ENCODE results near the gene FXYD1.

FXYD1 gene

DNA sequence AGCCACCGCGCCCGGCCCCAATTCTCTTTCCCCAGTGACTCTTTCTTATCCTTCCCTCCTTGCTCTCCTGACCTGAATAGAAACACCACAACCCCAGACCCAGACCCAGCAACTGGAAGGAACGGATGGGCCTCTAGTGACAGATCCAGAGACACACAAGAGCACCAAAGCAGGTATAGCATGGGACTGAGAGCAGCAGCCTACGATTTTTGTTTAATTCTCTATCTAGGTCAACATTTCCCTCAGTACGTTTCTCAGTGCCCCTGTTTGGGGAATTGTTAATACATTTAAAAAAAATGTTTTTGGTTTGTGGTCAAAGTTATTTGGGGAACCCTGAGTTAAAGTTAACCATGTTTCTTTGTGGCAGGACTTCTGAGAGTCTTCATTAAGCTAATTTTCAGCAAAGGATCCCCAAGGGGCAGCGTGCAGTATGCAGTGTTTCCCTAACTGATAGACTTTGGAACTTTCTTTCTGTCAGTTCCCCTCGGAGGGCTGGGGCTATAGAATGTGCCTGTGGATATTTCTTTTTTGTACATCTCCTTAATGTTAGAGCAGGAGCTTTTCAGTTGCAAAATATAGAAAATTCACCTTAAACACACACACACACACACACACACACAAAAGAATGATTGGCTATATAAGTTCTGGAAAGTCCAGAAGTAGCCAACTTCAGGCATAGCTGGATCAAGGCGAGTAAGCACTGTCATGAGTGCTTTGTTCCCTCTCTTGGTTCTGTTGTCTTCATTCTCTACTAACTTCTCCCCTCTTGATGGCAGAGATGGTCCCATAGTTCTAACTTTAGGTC lies 22.2 kb downstream of the FXYD1 start:
- FAIRE-seq, result no peak

DNA sequence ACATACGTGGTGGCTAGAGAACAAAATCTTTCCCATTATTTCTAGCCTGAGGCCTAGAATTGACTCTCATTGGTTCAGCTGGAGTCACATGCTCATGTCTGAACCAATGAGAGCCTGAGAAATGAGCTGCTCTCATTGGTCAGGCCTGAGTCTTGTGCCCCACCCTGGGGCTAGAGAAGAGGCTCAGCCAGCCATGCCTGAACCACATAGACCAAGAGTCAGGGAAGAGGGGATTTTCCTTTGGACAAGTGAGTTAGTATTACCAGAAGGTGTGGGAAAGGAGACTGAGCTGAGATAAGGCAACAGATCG lies 22.8 kb downstream of the FXYD1 start:
- FAIRE-seq, result no peak
- no peak for DNase-seq (ENCODE audit: insufficient read length, low spot score)
- TF ChIP-seq TAF1 (IDR thresholded peaks at IDR 0.05; ENCODE audit: low read depth, low read length), result no peak
- no peak for TF ChIP-seq SPI1 (IDR thresholded peaks at IDR 0.05; ENCODE audit: low read depth, low read length)
- TF ChIP-seq POLR2A (IDR thresholded peaks at IDR 0.05; ENCODE audit: low read depth, low read length), result no peak
- no peak for TF ChIP-seq POU2F2 (IDR thresholded peaks at IDR 0.05; ENCODE audit: low read depth, low read length)
- no peak for TF ChIP-seq PAX5 (IDR thresholded peaks at IDR 0.05; ENCODE audit: insufficient read depth, low read length, severe bottlenecking)
- no peak for TF ChIP-seq POLR2AphosphoS5 (IDR thresholded peaks at IDR 0.05; ENCODE audit: low read depth, low read length)

More for the DNA sequence above, 22.2 kb downstream of the FXYD1 start:
- TF ChIP-seq POU2F2 (IDR thresholded peaks at IDR 0.05; ENCODE audit: low read depth, low read length), result no peak
- TF ChIP-seq TAF1 (IDR thresholded peaks at IDR 0.05; ENCODE audit: low read depth, low read length), result no peak
- TF ChIP-seq POLR2A (IDR thresholded peaks at IDR 0.05; ENCODE audit: low read depth, low read length), result no peak
- no peak for TF ChIP-seq POLR2AphosphoS5 (IDR thresholded peaks at IDR 0.05; ENCODE audit: low read depth, low read length)
- no peak for TF ChIP-seq SPI1 (IDR thresholded peaks at IDR 0.05; ENCODE audit: low read depth, low read length)
- TF ChIP-seq PAX5 (IDR thresholded peaks at IDR 0.05; ENCODE audit: insufficient read depth, low read length, severe bottlenecking), result no peak
- no peak for DNase-seq (ENCODE audit: insufficient read length, low spot score)

DNA sequence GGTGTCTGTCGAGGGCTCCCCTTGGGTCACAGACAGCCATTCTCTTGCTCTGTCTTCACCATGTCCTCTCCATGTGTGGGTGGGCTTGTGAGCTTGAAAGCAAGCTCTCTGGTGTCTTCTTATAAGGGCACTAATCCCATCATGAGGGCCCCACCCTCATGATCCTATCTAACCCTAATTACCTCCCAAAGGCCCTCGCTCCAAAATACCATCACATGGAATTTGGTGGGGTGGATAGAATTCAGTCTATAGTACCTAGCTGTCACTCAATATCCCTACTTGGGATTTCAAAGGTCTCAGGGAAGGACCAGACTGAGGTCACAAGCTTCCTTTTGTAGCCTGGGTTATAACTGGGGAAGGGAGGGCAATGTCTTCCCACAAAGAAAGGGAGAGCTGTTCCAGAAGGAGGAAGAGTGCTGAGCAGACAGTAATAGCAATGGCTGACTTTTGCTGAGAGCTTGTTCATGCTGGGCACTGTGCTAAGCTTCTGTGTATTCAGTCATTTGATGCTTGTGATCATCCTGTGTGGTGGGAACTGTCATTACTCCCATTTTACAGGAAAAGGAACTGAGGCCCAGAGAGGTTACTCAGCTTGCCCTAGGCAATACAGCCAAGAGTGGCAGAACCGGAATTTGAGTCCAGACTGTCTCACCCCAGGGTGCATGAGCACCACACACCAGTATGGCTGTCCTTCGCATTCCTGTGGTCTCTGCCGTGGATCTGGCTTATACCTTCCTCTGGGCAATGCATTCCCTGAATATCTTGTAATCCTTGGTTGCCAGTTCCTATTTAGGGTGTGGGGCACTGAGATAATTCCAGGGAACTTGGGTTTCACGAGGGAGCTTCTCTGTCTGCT lies 24.1 kb downstream of the FXYD1 start:
- TF ChIP-seq PAX5 (IDR thresholded peaks at IDR 0.05; ENCODE audit: insufficient read depth, low read length, severe bottlenecking), result no peak
- no peak for TF ChIP-seq TAF1 (IDR thresholded peaks at IDR 0.05; ENCODE audit: low read depth, low read length)
- TF ChIP-seq POLR2A (IDR thresholded peaks at IDR 0.05; ENCODE audit: low read depth, low read length), result no peak
- TF ChIP-seq POU2F2 (IDR thresholded peaks at IDR 0.05; ENCODE audit: low read depth, low read length), result no peak
- no peak for TF ChIP-seq SPI1 (IDR thresholded peaks at IDR 0.05; ENCODE audit: low read depth, low read length)
- no peak for TF ChIP-seq POLR2AphosphoS5 (IDR thresholded peaks at IDR 0.05; ENCODE audit: low read depth, low read length)
- DNase-seq (ENCODE audit: insufficient read length, low spot score) (no peak), FAIRE-seq (no peak)

DNA sequence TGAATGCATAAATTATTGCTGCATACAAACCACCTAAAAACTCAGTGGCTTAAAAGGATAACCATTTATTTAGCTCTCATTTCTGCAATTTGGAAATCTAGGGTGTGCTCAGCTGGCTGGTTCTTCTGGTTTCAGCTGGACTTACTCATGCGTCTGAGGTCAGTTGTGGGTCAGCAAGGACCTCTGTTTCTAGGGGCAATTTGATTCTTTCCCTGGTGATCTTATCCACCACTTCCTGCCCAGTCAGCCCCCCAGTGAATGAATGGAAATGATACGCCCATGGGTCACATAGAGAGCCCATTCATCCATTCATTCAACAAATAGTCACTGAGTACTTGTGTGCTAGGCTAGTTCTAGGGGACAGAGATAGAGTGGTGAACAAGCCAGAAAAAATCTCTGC lies 25.8 kb downstream of the FXYD1 start:
- FAIRE-seq, result no peak
- no peak for DNase-seq (ENCODE audit: insufficient read length, low spot score)
- TF ChIP-seq POLR2A (IDR thresholded peaks at IDR 0.05; ENCODE audit: low read depth, low read length), result no peak
- TF ChIP-seq POLR2AphosphoS5 (IDR thresholded peaks at IDR 0.05; ENCODE audit: low read depth, low read length), result no peak
- TF ChIP-seq PAX5 (IDR thresholded peaks at IDR 0.05; ENCODE audit: insufficient read depth, low read length, severe bottlenecking), result no peak
- TF ChIP-seq POU2F2 (IDR thresholded peaks at IDR 0.05; ENCODE audit: low read depth, low read length), result no peak
- no peak for TF ChIP-seq SPI1 (IDR thresholded peaks at IDR 0.05; ENCODE audit: low read depth, low read length)
- no peak for TF ChIP-seq TAF1 (IDR thresholded peaks at IDR 0.05; ENCODE audit: low read depth, low read length)

DNA sequence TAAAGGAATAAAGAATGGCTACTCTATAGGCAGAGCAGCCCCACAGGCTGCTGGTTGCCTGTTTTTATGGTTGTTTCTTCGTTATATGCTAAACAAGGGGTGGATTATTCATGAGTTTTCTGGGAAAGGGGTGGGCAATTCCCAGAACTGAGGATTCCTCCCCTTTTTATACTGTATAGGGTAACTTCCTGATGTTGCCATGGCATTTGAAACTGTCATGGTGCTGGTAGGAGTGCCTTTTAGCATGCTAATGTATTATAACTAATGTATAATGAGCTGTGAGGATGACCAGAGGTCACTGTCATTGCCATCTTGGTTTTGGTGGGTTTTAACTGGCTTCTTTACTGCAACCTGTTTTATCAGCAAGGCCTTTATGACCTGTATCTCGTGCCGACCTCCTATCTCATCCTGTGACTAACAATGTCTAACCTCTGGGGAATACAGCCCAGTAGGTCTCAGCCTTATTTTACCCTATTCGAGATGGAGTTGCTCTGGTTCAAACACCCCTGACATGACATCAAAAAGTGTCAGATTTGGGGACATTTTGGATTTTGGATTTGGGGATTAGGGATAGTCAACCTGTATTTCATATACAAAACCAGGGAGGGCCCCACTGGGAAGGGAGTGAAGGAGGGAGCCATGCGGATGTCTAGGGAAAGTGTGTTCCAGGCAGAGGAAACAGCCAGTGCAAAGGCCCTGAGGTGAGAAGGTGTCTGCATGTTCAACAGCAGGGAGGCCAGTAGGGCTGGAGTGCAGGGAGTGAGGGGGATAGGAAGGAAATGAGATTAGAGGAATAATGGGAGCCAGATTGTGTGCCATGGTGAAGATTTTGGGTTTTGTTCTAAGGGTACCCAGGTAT lies 26.8 kb downstream of the FXYD1 start:
- TF ChIP-seq POU2F2 (IDR thresholded peaks at IDR 0.05; ENCODE audit: low read depth, low read length) (no peak), TAF1 (IDR thresholded peaks at IDR 0.05; ENCODE audit: low read depth, low read length) (no peak), PAX5 (IDR thresholded peaks at IDR 0.05; ENCODE audit: insufficient read depth, low read length, severe bottlenecking) (no peak), POLR2AphosphoS5 (IDR thresholded peaks at IDR 0.05; ENCODE audit: low read depth, low read length) (no peak), SPI1 (IDR thresholded peaks at IDR 0.05; ENCODE audit: low read depth, low read length) (no peak), POLR2A (IDR thresholded peaks at IDR 0.05; ENCODE audit: low read depth, low read length) (no peak)
- no peak for FAIRE-seq
- no peak for DNase-seq (ENCODE audit: insufficient read length, low spot score)

DNA sequence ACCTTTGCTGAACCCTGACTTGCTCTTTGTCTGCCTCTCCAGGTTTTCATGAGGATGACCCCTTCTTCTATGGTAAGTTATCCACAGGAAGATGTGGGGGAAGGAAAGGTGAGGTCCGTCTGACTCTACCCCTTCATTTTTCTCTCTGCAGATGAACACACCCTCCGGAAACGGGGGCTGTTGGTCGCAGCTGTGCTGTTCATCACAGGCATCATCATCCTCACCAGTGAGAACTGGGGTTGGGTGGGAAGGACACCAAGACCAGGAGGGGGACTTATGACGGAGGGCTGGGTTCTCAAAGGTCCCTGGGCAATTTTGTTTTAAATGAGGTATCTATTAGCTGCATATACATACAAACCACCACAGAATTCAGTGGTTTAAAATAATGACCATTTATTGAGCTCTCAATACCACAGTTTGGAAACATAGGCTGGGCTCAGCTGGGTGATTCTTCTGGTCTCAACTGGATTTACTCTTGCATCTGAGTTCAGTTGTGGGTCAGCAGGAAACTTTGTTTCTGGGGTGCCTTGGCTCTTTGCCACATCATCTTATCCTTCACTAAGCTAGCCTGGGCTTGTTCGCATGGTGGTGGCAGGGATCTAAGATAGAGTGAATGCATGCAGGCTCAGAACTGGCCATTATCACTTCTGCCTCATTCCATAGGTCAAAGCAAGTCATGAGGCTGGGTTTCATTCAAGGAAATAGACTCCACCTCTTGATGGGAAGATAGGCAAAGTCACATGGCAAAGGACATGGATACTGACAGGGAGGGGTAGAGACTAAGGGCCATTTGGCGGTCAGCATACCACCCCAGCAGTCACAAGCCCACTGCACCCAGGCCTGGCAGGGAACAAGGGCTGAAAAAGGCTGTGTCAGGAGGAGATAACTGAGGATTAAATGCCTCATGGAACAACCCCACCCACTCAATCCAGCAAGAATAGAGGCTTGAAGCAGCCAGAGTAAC lies 27.8 kb downstream of the FXYD1 start:
- TF ChIP-seq POU2F2 (IDR thresholded peaks at IDR 0.05; ENCODE audit: low read depth, low read length) (no peak), TAF1 (IDR thresholded peaks at IDR 0.05; ENCODE audit: low read depth, low read length) (no peak), POLR2A (IDR thresholded peaks at IDR 0.05; ENCODE audit: low read depth, low read length) (no peak), POLR2AphosphoS5 (IDR thresholded peaks at IDR 0.05; ENCODE audit: low read depth, low read length) (no peak), PAX5 (IDR thresholded peaks at IDR 0.05; ENCODE audit: insufficient read depth, low read length, severe bottlenecking) (no peak), SPI1 (IDR thresholded peaks at IDR 0.05; ENCODE audit: low read depth, low read length) (no peak)
- DNase-seq (ENCODE audit: insufficient read length, low spot score) (no peak), FAIRE-seq (peak; percentile 54)

DNA sequence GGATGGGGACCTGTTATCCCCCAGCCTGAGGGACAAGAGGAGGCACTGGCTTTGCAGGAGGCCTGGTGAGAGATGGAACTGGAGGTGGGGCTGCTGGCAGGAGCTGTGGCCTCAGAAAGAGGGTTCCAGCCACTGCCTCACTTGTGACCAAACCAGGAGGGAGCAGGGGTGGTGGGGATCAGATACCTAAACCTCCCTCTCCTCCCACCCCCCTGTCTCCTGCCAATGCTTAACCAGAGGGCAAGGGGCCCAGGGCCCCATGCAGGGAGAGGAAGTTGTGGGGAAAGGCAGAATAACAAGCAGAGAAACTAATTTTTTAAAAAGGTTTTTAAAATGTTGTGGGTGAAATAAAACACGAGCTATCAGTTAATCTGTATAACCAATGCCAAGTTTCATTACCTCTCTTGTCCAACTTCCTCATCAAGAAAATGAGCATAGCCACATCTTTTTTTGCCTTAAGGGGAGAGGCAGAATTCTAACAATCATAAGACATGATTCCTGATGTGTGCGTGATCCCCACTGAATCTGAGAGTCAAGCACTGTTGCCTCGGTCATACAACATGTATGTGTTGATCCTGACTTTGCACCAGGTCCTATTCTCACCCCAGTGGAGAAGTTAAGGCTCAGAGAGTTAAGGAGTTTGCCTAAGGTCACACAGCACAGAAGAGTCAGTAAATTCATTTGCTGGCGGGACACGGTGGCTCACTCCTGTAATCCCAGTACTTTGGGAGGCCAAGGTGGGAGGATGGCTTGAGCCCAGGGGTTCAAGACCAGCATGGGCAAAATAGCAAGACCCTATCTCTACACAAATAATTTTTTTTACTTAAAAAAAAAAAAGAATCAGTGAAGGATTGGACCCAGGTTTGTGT lies 28.9 kb downstream of the FXYD1 start:
- no peak for TF ChIP-seq POU2F2 (IDR thresholded peaks at IDR 0.05; ENCODE audit: low read depth, low read length)
- no peak for TF ChIP-seq PAX5 (IDR thresholded peaks at IDR 0.05; ENCODE audit: insufficient read depth, low read length, severe bottlenecking)
- TF ChIP-seq TAF1 (IDR thresholded peaks at IDR 0.05; ENCODE audit: low read depth, low read length), result no peak
- no peak for TF ChIP-seq SPI1 (IDR thresholded peaks at IDR 0.05; ENCODE audit: low read depth, low read length)
- TF ChIP-seq POLR2AphosphoS5 (IDR thresholded peaks at IDR 0.05; ENCODE audit: low read depth, low read length), result no peak
- no peak for TF ChIP-seq POLR2A (IDR thresholded peaks at IDR 0.05; ENCODE audit: low read depth, low read length)
- DNase-seq (ENCODE audit: insufficient read length, low spot score) (no peak), FAIRE-seq (peak; percentile 31)

Measured in GM12891 (cell line).